Uterus (tissue), 4 donors: ENCODE results near the gene SLC22A2. TPM values are rescaled to one million over a fixed set of nuclear protein-coding genes. Genes with fewer than 3 reads are reported as not detected.

Source experiments
- DNase-seq, 2 donors: peaks; one replicate each; pipeline ENCODE4 v3.0.0-alpha.2; 2019 to 2020
- H3K27ac ChIP-seq, 2 donors: fragments of 200-600 bp; sonication (generic); 1 replicate in 1 of 2; 2 replicates in 1 of 2; pipeline ENCODE4 v1.5.1; 2016 to 2018
- H3K27me3 ChIP-seq, 2 donors: fragments of 200-600 bp; sonication (generic); one replicate each; pipeline ENCODE4 v1.5.1; 2018 to 2019; ENCODE audit warnings: control low read depth in 1 of 2
- H3K36me3 ChIP-seq, 2 donors: fragments of 200-600 bp; sonication (generic); one replicate each; pipeline ENCODE4 v1.5.1; 2019; ENCODE audit warnings: control low read depth in 1 of 2
- H3K4me1 ChIP-seq, 2 donors: fragments of 200-600 bp; sonication (generic); one replicate each; pipeline ENCODE4 v1.5.1; 2018 to 2019; ENCODE audit warnings: control low read depth in 1 of 2
- H3K4me3 ChIP-seq, 2 donors: fragments of 200-600 bp; sonication (generic); 1 replicate in 1 of 2; 2 replicates in 1 of 2; pipeline ENCODE4 v1.5.1; 2018 to 2019; ENCODE audit warnings: mild to moderate bottlenecking in 1 of 2
- H3K9me3 ChIP-seq, 2 donors: fragments of 200-600 bp; sonication (generic); one replicate each; pipeline ENCODE4 v1.5.1; 2019; ENCODE audit warnings: control low read depth in 1 of 2
- CTCF ChIP-seq, 4 experiments: fragments of 200-600 bp in 2 of 4; fragments of 450-650 bp in 2 of 4; sonication (generic) in 2 of 4; IDR thresholded peaks; one replicate each; pipeline ENCODE4 v1.5.1; 2016 to 2019; ENCODE audit warnings: antibody characterized with exemption in 4 of 4, mild to moderate bottlenecking in 2 of 4, moderate library complexity in 1 of 4
- POLR2A ChIP-seq, 2 donors: fragments of 450-650 bp; IDR thresholded peaks; one replicate each; pipeline ENCODE4 v1.6.1; 2016; ENCODE audit warnings: antibody characterized with exemption in 2 of 2, mild to moderate bottlenecking in 1 of 2, moderate library complexity in 1 of 2
- intact Hi-C: fragments of 100-400 bp; cut with DNase I; formaldehyde crosslinking; loops from one replicate; pipeline ENCODE4 v1.15.1; 2023; ENCODE audit warnings: low total_unique reads
- total RNA-seq, 4 donors: library from RNA; depleted of rRNA in 3 of 4; stranded (reverse); fragments of >200 nt in 3 of 4; gene quantifications; one replicate each; pipeline versions ENCODE4 v1.1.0 to v1.2.4, GENCODE V29; 2014 to 2023
- donor health status: DM: yes; HTN: yes; CAD: no.

SLC22A2 gene
- total RNA-seq, 4 donors from 2014 or later: 0.21 TPM; not detected in 3

- H3K9me3 ChIP-seq: no peaks in the 10 kb centered on the region
- no peak for DNase-seq
- no peak overlapping the region for H3K4me3 ChIP-seq
- no peak for TF ChIP-seq POLR2A (IDR thresholded peaks at IDR 0.05)
- no peak for TF ChIP-seq CTCF (IDR thresholded peaks at IDR 0.05)
- no peak overlapping the region for H3K27ac ChIP-seq
- no peaks in the 10 kb centered on the region for H3K36me3 ChIP-seq
- no peaks in the 10 kb centered on the region for H3K4me1 ChIP-seq
- H3K27me3 ChIP-seq: no peaks in the 10 kb centered on the region
- intact Hi-C loops: no loop called here
These were observed 43.4 kb downstream of the SLC22A2 start for GRCh38 chr6:160215232-160215631.

- DNase-seq: no peak
- Histone ChIP-seq H3K27me3 (no peaks in the 10 kb centered on the region), H3K27ac (no peak overlapping the region), H3K4me3 (no peak overlapping the region), H3K9me3 (no peaks in the 10 kb centered on the region), H3K36me3 (no peaks in the 10 kb centered on the region), H3K4me1 (no peaks in the 10 kb centered on the region)
- intact Hi-C loops: no loop called here
- TF ChIP-seq POLR2A (IDR thresholded peaks at IDR 0.05) (no peak), CTCF (IDR thresholded peaks at IDR 0.05) (no peak)
These were observed 51.0 kb downstream of the SLC22A2 start for GRCh38 chr6:160207618-160208017.

GRCh38 chr6:160204710-160205109, 53.9 kb downstream of the SLC22A2 start:
- Histone ChIP-seq H3K27me3 (no peaks in the 10 kb centered on the region), H3K4me1 (no peaks in the 10 kb centered on the region), H3K9me3 (no peaks in the 10 kb centered on the region), H3K27ac (no peak overlapping the region), H3K4me3 (no peak overlapping the region), H3K36me3 (no peaks in the 10 kb centered on the region)
- no peak for TF ChIP-seq POLR2A (IDR thresholded peaks at IDR 0.05)
- no peak for TF ChIP-seq CTCF (IDR thresholded peaks at IDR 0.05)
- no peak for DNase-seq
- intact Hi-C loops: no loop called here

- no peak overlapping the region for H3K27ac ChIP-seq
- no peaks in the 10 kb centered on the region for H3K36me3 ChIP-seq
- no peak overlapping the region for H3K4me3 ChIP-seq
- intact Hi-C loops: no loop called here
- no peaks in the 10 kb centered on the region for H3K9me3 ChIP-seq
- DNase-seq: no peak
- H3K27me3 ChIP-seq: no peaks in the 10 kb centered on the region
- no peaks in the 10 kb centered on the region for H3K4me1 ChIP-seq
- TF ChIP-seq CTCF (IDR thresholded peaks at IDR 0.05) (no peak), POLR2A (IDR thresholded peaks at IDR 0.05) (no peak)
These were observed 54.7 kb downstream of the SLC22A2 start for GRCh38 chr6:160203953-160204352.

GRCh38 chr6:160203522-160203921, 55.1 kb downstream of the SLC22A2 start:
- no peak for DNase-seq
- no peak for TF ChIP-seq POLR2A (IDR thresholded peaks at IDR 0.05)
- no peak for TF ChIP-seq CTCF (IDR thresholded peaks at IDR 0.05)
- no peaks in the 10 kb centered on the region for H3K9me3 ChIP-seq
- no peaks in the 10 kb centered on the region for H3K27me3 ChIP-seq
- H3K36me3 ChIP-seq: no peaks in the 10 kb centered on the region
- H3K4me1 ChIP-seq: no peaks in the 10 kb centered on the region
- H3K27ac ChIP-seq: no peak overlapping the region
- intact Hi-C loops: no loop called here
- no peak overlapping the region for H3K4me3 ChIP-seq
